Measurements from ENCODE around the gene HOXD10.

Gene HOXD10

GRCh38 chr2:176072951-176073904 lies 43.4 kb upstream of the HOXD10 start:
- no peak for TF ChIP-seq CTCF (IDR thresholded peaks at IDR 0.05; ENCODE audit: insufficient read depth, low read length, poor library complexity, severe bottlenecking)
- Histone ChIP-seq H3K27me3 (replicated peaks; ENCODE audit: control insufficient read depth, insufficient read depth, low read length) (peaks cover 6% of the 10 kb centered on the region), H3K4me3 (replicated peaks; ENCODE audit: low read depth, low read length) (no peak overlapping the region), H3K36me3 (ENCODE audit: control insufficient read depth, insufficient read depth, low read length) (no peaks in the 10 kb centered on the region)
- no peak for DNase-seq (ENCODE audit: extremely low read depth, insufficient read length)

GRCh38 chr2:176074919-176075425 lies 41.6 kb upstream of the HOXD10 start:
- Histone ChIP-seq H3K27me3 (replicated peaks; ENCODE audit: control insufficient read depth, insufficient read depth, low read length) (peaks cover 5% of the 10 kb centered on the region; the same call in 1 of the 2 replicates), H3K36me3 (ENCODE audit: control insufficient read depth, insufficient read depth, low read length) (no peaks in the 10 kb centered on the region), H3K4me3 (replicated peaks; ENCODE audit: low read depth, low read length) (no peak overlapping the region)
- no peak for DNase-seq (ENCODE audit: extremely low read depth, insufficient read length)
- TF ChIP-seq CTCF (IDR thresholded peaks at IDR 0.05; ENCODE audit: insufficient read depth, low read length, poor library complexity, severe bottlenecking) = no peak

- H3K27me3 ChIP-seq (replicated peaks; ENCODE audit: control insufficient read depth, insufficient read depth, low read length) = peaks cover 4% of the 10 kb centered on the region; the same call in 1 of the 2 replicates
- H3K36me3 ChIP-seq (ENCODE audit: control insufficient read depth, insufficient read depth, low read length) = no peaks in the 10 kb centered on the region
- DNase-seq (ENCODE audit: extremely low read depth, insufficient read length) = no peak
- no peak overlapping the region for H3K4me3 ChIP-seq (replicated peaks; ENCODE audit: low read depth, low read length)
- TF ChIP-seq CTCF (IDR thresholded peaks at IDR 0.05; ENCODE audit: insufficient read depth, low read length, poor library complexity, severe bottlenecking) = no peak
Observed at GRCh38 chr2:176075481-176075880, 41.1 kb upstream of the HOXD10 start.

- Histone ChIP-seq H3K4me3 (replicated peaks; ENCODE audit: low read depth, low read length) (no peak overlapping the region), H3K27me3 (replicated peaks; ENCODE audit: control insufficient read depth, insufficient read depth, low read length) (peaks cover 4% of the 10 kb centered on the region; the same call in 1 of the 2 replicates), H3K36me3 (ENCODE audit: control insufficient read depth, insufficient read depth, low read length) (no peaks in the 10 kb centered on the region)
- DNase-seq (ENCODE audit: extremely low read depth, insufficient read length) = no peak
- no peak for TF ChIP-seq CTCF (IDR thresholded peaks at IDR 0.05; ENCODE audit: insufficient read depth, low read length, poor library complexity, severe bottlenecking)
Observed at GRCh38 chr2:176076063-176076462, 40.5 kb upstream of the HOXD10 start.

GRCh38 chr2:176076796-176077195 lies 39.8 kb upstream of the HOXD10 start:
- Histone ChIP-seq H3K27me3 (replicated peaks; ENCODE audit: control insufficient read depth, insufficient read depth, low read length) (peaks cover 4% of the 10 kb centered on the region; the same call in 1 of the 2 replicates), H3K36me3 (ENCODE audit: control insufficient read depth, insufficient read depth, low read length) (no peaks in the 10 kb centered on the region), H3K4me3 (replicated peaks; ENCODE audit: low read depth, low read length) (no peak overlapping the region)
- no peak for DNase-seq (ENCODE audit: extremely low read depth, insufficient read length)
- no peak for TF ChIP-seq CTCF (IDR thresholded peaks at IDR 0.05; ENCODE audit: insufficient read depth, low read length, poor library complexity, severe bottlenecking)

Data from GM06990 (cell line).